HS-5 (cell line): ENCODE results near the gene LBP.
"Not testable (repeated sequence)": the region's sequence is repeated elsewhere in the genome, so short reads cannot be mapped to it uniquely, and the experiment has no call there.

Experiments
- DNase-seq: peaks from one replicate; pipeline ENCODE4 v3.0.0-alpha.2; 2012; ENCODE audit warnings: low read depth

LBP gene

GRCh38 chr20:38349856-38350255 is 3.6 kb downstream of the LBP start:
- DNase-seq = no peak

DNA sequence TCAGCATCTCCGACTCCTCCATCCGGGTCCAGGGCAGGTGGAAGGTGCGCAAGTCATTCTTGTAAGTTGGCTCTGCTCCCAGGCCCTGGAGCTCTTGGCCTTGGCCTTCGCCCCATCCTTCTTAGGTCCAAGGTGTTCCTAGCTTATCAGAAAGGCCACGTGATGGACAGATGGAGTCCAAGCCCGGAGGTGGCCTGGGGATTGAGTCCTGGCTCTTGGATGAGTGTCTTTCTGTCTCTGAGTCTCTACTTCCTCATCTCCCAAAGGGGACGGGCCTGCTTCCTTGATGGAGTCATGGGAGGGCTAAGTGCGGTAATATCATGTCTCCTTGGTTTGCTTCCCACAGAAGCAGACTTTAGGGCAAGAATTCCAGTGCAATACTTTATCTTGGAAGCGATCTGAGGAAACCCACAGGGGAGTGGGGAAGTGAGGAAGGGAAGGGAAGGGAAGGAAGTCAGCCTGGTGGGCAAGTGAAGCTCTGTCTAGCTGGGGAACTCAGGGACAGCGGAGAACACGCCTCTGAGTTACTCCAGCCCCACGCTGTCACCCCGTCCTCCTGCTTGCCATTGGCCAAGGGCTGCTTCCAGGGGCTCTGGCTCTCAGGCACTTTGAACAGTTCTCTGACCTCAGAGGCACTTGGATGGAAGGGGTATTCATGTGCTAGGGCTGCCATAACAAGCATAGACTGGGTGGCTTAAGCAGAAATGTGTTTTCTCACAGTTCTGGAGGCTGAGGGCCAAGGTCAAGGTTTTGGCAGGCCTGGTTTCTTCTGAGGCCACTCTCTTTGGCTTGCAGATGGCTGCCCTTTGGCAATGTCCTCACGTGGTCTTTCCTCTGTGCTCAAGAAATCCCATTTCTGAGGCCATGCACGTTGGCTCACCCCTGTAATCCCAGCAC is 4.8 kb downstream of the LBP start:
- no peak for DNase-seq

DNA sequence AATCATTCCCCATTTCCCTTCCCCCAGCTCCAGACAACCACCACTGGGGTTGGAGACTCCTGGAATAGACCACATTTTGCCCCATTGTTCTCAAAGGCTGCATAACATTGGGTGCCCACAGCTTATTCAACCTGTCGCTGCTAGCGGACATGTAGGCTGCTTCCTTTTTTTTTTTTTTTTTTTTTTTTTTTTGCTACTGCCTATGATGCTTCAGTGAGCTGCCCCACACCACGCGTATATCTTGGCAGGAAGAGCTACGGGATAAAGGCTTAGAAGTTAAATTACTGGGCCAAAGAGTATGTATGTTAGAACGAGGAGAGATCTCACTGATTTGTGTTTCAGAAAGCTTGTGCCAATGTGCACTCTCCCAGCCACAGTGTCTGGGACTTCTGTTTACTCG is 7.0 kb downstream of the LBP start:
- DNase-seq = no peak

- no peak for DNase-seq
Observed at GRCh38 chr20:38354227-38354626, 7.9 kb downstream of the LBP start.

- no peak for DNase-seq
Observed at GRCh38 chr20:38355161-38356012, 9.1 kb downstream of the LBP start.

DNA sequence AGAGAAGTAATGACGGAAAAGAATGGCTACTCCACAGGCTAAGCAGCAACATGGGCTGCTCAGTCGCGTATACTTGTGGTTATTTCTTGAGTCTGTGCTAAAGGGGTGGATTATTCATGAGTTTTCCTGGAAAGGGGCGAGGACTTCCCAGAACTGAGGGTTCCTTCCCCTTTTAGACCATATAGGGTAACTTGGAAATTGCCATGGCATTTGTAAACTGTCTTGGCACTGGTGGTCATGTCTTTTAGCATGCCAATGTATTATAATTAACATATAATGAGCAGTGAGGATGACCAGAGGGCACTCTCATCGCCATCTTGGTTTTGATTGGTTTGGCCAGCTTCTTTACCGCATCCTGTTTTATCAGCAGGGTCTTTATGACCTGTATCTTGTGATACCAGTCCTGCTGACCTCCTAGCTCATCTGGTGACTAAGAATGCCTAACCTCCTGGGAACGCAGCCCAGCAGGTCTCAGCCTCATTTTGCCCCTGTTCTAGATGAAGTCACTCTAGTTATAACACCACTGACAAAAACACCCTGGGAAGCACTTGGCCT is 11.4 kb downstream of the LBP start:
- DNase-seq = peak; percentile 15

- DNase-seq = no peak
Observed at GRCh38 chr20:38358556-38358955, 12.3 kb downstream of the LBP start.

GRCh38 chr20:38363004-38363747 is 16.9 kb downstream of the LBP start:
- DNase-seq = no peak

GRCh38 chr20:38369389-38369788 is 23.1 kb downstream of the LBP start:
- DNase-seq = no peak

GRCh38 chr20:38372806-38373205 is 26.5 kb downstream of the LBP start:
- no peak for DNase-seq

DNA sequence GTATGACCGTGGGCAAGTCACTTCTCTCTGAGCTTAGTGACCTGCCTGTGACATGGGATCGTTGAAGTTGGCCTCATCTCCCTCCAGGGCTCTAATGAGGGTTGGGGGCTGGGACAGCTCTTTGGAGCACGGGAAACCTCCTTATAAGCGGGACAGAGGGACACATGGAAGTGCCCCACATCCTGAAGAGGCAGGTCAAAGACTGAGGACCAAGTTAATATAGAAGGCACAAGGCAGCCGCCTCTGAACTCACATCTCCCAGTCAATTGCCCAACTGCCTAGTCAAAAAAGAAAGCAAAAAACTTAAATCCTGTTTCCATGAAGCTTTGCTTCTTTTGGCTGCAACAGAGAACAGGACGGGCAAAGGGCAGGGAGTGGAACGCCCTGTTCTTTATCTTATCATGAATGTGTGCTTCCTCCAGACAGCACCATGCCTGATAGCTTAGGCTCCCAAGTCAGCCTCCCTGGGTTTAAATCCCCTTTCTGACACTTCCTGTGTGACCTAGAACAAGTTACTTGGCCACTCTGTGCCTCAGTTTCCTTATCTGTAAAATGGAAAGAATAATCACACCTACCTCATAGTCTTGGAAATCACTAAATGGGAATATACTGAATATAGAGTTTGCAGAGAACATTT is 27.1 kb downstream of the LBP start:
- DNase-seq = no peak

GRCh38 chr20:38373898-38374297 is 27.6 kb downstream of the LBP start:
- DNase-seq = no peak

- no peak for DNase-seq
Observed at GRCh38 chr20:38377039-38377685, 30.9 kb downstream of the LBP start.

GRCh38 chr20:38377838-38378237 is 31.6 kb downstream of the LBP start:
- DNase-seq = not testable (repeated sequence)

- no peak for DNase-seq
Observed at GRCh38 chr20:38383147-38383546, 36.9 kb downstream of the LBP start.

DNA sequence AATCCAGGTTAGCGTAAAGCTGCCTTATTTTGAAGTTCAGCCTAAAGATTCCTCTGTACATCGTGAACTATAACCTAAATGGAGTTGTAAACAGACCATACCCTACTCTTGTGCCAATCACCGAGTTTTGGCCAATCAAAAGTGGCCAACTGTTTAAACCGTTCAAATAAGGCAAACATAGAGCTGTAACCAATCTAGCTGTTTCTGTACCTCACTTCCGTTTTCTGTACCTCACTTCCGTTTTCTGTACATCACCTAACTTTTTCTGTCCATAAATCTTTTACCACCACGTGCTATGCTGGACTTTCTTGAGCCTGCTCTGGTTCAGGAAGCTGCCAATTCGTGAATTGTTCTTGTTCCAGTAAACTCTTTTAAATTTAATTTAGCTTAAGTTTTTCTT is 39.7 kb downstream of the LBP start:
- no peak for DNase-seq

GRCh38 chr20:38386851-38387250 is 40.6 kb downstream of the LBP start:
- DNase-seq = no peak

- DNase-seq = no peak
Observed at GRCh38 chr20:38387953-38388352, 41.7 kb downstream of the LBP start.

DNA sequence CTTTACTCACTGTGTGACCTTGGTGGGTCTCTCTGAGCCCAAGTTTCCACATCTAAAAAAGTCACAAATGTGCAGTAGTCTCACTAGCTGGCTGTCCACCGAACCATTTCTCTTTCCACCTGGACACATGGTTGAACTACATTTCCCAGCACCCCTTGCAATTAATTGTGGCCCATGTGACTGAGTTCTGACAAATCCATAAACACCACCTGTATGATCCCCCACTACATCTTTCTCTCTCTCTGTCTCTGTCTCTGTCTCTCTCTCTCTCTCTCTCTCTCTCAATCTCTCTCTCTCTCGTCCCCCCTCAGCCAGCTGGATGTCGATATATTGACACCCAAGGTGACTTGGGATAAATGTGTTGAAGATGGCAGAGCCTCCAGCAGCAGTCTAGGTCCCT is 46.1 kb downstream of the LBP start:
- DNase-seq = no peak

- no peak for DNase-seq
Observed at GRCh38 chr20:38393259-38393658, 47.0 kb downstream of the LBP start.

DNA sequence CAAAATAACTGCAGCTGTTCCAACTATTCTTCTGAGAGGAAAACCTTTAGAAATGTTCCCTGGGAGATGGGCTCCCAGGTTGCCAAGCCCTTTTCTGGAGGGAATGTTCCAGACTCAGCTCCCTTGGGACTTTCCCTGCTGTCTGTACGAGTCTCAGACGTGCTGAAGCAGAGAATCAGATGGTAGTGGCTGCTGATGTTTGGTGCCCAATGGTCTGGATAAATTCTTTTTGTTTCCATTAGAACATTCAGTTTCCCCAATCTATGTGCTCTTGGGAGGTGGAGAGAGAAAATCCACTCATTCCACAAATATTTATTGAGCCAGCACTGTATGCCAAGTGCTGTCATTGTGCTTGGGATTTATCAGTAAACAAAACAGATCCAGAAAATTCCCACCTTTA is 48.9 kb downstream of the LBP start:
- DNase-seq = no peak
